Left ventricle myocardium inferior (tissue), 1 donor: ENCODE measurements around the gene TMEM8B. TPM values are rescaled to one million over a fixed set of nuclear protein-coding genes. Genes with fewer than 3 reads are reported as not detected.

ENCODE experiments used
- DNase-seq: peaks from one replicate; pipeline ENCODE4 v3.0.0-alpha.2; 2020
- H3K27ac ChIP-seq: fragments of 200-600 bp; replicated peaks from 2 replicates; pipeline ENCODE4 v1.8.0; 2021
- H3K27me3 ChIP-seq: fragments of 200-600 bp; 2 replicates; pipeline ENCODE4 v1.8.0; 2021; ENCODE audit warnings: low read depth
- H3K36me3 ChIP-seq: fragments of 200-600 bp; 2 replicates; pipeline ENCODE4 v1.8.0; 2021
- H3K4me1 ChIP-seq: fragments of 200-600 bp; 2 replicates; pipeline ENCODE4 v1.8.0; 2021
- H3K4me3 ChIP-seq: fragments of 200-600 bp; 2 replicates; pipeline ENCODE4 v1.8.0; 2021; ENCODE audit warnings: mild to moderate bottlenecking, moderate library complexity
- H3K9me3 ChIP-seq: fragments of 200-600 bp; replicated peaks from 2 replicates; pipeline ENCODE4 v1.8.0; 2021
- intact Hi-C: fragments of 100-400 bp; cut with micrococcal nuclease; formaldehyde crosslinking; loops from one replicate; pipeline ENCODE4 v1.11.0; 2022
- total RNA-seq: library from RNA; stranded (reverse); fragmentation: NEBNext Ultra II Directional; extraction: Animal tissue kit (Norgen Biotek cat#: 25700); gene quantifications from one replicate; pipeline ENCODE4 v1.2.1, GENCODE V29; 2021
- TF ChIP-seq, protein P1 (sequence below): fragments of 200-600 bp; IDR thresholded peaks from 2 replicates; pipeline ENCODE4 v1.8.0; 2021; ENCODE audit warnings: antibody characterized with exemption, mild to moderate bottlenecking, borderline replicate concordance
- donor health status: DM: no; HTN: yes; CAD: no; lungs with severe emphysema.

Gene TMEM8B
- total RNA-seq, 1 donor from 2014 or later = 17.5 TPM

DNA sequence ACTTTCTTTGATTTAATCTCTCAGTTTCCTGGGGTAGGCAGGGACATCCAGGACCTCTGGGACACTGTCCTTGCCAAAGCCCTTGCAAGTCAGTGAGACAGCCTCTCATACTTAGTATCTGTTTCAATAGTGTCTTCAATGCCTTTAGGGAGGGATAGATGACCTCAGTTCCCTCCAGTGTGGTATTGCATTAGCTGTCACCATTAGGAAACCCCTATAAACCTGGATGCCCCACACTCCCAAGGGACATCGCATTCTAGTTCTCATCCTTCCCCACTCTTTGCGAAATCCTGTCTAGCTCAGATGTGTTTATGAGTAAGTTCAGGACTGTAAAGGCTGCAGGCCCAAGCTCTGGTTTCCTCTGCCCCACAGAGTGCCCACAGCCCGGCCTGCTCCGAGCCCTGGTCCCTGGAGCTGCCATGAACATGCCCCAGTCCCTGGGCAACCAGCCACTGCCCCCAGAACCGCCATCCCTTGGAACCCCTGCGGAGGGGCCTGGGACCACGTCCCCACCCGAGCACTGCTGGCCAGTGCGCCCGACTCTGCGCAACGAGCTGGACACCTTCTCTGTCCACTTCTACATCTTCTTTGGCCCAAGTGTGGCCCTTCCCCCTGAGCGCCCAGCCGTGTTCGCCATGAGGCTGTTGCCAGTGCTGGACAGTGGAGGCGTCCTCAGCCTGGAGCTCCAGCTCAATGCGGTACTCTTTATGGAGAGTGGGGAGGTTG lies 13.2 kb downstream of the TMEM8B start:
- Histone ChIP-seq H3K4me1 (peaks cover 30% of the 10 kb centered on the region), H3K4me3 (no peak overlapping the region), H3K27ac (no peak overlapping the region), H3K36me3 (peaks cover 3% of the 10 kb centered on the region), H3K9me3 (no peaks in the 10 kb centered on the region), H3K27me3 (no peaks in the 10 kb centered on the region)
- TF ChIP-seq, protein P1, sequence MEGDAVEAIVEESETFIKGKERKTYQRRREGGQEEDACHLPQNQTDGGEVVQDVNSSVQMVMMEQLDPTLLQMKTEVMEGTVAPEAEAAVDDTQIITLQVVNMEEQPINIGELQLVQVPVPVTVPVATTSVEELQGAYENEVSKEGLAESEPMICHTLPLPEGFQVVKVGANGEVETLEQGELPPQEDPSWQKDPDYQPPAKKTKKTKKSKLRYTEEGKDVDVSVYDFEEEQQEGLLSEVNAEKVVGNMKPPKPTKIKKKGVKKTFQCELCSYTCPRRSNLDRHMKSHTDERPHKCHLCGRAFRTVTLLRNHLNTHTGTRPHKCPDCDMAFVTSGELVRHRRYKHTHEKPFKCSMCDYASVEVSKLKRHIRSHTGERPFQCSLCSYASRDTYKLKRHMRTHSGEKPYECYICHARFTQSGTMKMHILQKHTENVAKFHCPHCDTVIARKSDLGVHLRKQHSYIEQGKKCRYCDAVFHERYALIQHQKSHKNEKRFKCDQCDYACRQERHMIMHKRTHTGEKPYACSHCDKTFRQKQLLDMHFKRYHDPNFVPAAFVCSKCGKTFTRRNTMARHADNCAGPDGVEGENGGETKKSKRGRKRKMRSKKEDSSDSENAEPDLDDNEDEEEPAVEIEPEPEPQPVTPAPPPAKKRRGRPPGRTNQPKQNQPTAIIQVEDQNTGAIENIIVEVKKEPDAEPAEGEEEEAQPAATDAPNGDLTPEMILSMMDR = no peak
- no peak for DNase-seq
- intact Hi-C loops = no loop called here

DNA sequence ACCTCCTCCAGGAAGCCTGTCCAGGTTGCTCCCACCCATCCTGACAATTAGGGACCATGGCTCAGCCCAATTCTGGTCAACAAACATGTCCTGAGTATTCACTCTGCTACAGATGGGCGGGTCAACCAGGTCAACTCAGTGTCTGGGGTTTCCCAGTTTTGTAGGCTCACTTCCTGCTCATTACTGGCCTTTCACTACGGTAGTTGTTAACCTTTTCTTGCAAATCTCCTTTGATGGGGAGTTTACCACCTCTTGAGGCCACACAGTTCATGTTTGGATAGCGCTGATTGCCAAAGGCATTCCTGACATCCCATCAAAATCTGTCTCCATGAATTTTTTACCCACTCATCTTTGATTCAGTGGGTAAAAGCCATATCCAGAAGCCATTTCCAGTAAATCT lies 13.8 kb downstream of the TMEM8B start:
- H3K4me3 ChIP-seq = no peak overlapping the region
- TF ChIP-seq, protein P1 = no peak
- H3K4me1 ChIP-seq = peaks cover 34% of the 10 kb centered on the region
- no peaks in the 10 kb centered on the region for H3K9me3 ChIP-seq
- intact Hi-C loops = no loop called here
- H3K27me3 ChIP-seq = no peaks in the 10 kb centered on the region
- no peak for DNase-seq
- H3K27ac ChIP-seq = no peak overlapping the region
- peaks cover 6% of the 10 kb centered on the region for H3K36me3 ChIP-seq

DNA sequence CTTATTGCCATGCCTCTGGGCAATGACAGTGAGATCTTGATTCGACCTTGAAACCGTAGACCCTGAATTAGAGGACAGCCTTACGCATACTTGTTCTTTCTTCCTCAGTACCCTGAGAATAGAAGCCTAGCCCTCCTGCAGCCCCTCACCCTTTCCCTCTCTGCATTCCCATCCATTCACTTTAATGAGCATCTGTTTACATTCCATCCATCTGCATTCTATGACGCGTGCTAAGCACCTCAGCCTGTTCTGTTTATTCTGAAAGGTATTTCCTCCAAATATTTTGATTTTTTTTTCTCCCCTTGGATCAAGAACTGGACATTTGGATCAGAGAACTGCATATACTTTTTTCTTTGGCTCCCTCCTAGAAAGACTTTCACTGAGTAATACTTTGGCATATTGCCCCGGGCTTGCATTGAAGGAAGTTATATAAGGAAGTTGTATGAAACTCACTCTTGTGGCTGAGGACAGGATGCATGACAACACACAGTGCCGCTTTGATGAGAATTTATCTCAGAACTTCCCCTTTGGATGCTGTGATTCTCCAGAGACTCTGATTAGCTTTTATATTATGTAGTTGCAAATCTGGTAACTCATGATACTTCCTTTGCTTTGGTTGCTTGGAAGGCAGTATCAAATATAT lies 15.7 kb downstream of the TMEM8B start:
- intact Hi-C loops = no loop called here
- H3K27me3 ChIP-seq = no peaks in the 10 kb centered on the region
- peaks cover 46% of the 10 kb centered on the region for H3K4me1 ChIP-seq
- TF ChIP-seq, protein P1 = no peak
- DNase-seq = no peak
- peaks cover 6% of the 10 kb centered on the region for H3K36me3 ChIP-seq
- peak overlapping the region; percentile 58 for H3K27ac ChIP-seq
- H3K4me3 ChIP-seq = no peak overlapping the region
- no peaks in the 10 kb centered on the region for H3K9me3 ChIP-seq

DNA sequence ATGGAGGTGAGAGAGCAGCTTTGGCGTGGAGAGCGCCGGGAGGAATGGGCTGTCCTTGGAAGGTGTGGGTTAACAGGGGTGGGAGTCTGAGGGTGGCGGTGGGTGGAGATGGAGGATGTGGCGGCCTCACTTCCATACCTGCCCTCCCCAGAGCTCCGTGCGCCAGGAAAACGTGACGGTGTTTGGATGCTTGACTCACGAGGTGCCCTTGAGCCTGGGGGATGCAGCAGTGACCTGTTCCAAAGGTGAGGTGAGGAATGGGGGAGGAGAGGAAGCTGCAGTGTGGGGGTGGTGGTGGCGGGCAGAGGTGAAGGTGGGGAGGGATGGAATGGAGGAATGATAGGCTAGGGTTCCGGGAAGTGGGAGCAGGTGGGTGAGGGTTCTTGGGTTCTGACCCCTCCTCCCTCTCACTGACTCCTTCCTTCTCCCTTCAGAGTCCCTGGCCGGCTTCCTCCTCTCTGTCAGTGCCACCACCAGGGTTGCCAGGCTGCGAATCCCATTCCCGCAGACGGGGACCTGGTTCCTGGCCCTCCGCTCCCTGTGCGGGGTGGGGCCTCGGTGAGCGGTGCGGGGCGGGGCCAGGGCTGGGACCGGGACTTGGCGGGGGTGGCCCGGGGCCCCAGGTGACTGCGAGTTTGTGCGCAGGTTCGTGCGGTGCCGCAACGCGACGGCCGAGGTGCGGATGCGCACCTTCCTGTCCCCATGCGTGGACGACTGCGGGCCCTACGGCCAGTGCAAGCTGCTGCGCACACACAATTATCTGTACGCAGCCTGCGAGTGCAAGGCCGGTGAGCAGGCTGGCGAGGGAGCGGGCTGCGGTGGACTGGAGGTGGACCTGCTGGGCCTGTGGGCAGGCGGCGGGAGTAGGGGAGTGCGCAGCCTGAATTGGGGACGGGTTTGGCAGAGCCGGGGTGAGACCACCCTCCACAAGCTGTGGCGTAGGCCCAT lies 17.1 kb downstream of the TMEM8B start:
- no peaks in the 10 kb centered on the region for H3K9me3 ChIP-seq
- no peak overlapping the region for H3K27ac ChIP-seq
- TF ChIP-seq, protein P1 = no peak
- intact Hi-C loops = no loop called here
- H3K27me3 ChIP-seq = no peaks in the 10 kb centered on the region
- H3K4me1 ChIP-seq = peaks cover 46% of the 10 kb centered on the region
- H3K4me3 ChIP-seq = no peak overlapping the region
- peaks cover 6% of the 10 kb centered on the region for H3K36me3 ChIP-seq
- DNase-seq = no peak

DNA sequence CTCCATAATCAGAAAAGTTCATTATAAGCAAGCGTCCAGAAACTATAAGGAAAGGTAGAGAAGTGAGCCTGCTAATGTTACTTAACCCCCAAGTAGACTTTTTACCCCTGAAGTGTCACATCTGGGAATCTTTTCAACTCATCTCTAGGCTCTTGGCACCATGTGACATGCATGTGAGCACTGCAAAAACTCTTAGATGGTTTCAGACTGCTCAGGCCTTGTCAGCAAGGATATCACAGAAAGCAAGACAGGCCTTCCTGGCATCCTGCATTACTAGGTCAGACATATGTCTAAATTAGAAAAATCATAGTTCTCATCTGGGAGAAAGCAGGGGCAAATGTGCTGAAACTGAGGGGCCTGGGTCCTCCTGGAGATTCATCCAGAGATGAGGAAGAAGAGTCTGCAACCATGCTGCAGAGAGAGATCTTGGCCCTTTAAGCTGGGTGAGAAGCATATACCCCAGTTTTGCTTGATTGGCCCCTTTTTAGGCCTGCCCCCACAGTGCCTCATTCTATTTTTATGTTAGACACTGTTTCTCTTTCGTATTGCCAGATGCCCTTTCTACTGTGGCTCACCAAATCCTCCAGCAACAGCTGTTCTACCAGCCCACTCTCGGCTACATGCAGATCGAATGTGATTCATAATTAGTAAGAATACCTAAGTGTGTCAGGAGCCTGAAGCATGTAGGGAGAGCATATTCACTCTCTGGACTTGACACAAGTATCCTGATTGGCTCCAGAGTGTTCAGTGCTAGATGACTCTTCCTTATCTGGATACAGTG lies 19.0 kb downstream of the TMEM8B start:
- no peak for DNase-seq
- H3K27ac ChIP-seq = peak overlapping the region; percentile 68
- peaks cover 11% of the 10 kb centered on the region for H3K36me3 ChIP-seq
- H3K9me3 ChIP-seq = no peaks in the 10 kb centered on the region
- TF ChIP-seq, protein P1 = no peak
- no peak overlapping the region for H3K4me3 ChIP-seq
- H3K27me3 ChIP-seq = no peaks in the 10 kb centered on the region
- peaks cover 46% of the 10 kb centered on the region for H3K4me1 ChIP-seq
- intact Hi-C loops = no loop called here
